Activated CD4-positive, alpha-beta T cell treated with anti-CD3 and anti-CD28 coated beads, Interleukin-2, amount 10 ng/mL, durations not matched to agents 24 days and 14 days (primary cell): ENCODE results near the gene ZBTB4. TPM values are rescaled to one million over a fixed set of nuclear protein-coding genes. Genes with fewer than 3 reads are reported as not detected.

Experiments used
- DNase-seq: peaks from one replicate; pipeline ENCODE4 v3.0.0; 2022
- H3K27ac Mint-ChIP-seq: one replicate; pipeline ENCODE4 v1.8.0; 2022; ENCODE audit warnings: mild to moderate bottlenecking, mixed read lengths
- H3K27me3 Mint-ChIP-seq: one replicate; pipeline ENCODE4 v1.8.0; 2022; ENCODE audit warnings: mixed read lengths
- H3K36me3 Mint-ChIP-seq: one replicate; pipeline ENCODE4 v1.8.0; 2022; ENCODE audit warnings: low read depth, mild to moderate bottlenecking, mixed read lengths
- H3K4me1 Mint-ChIP-seq: one replicate; pipeline ENCODE4 v1.8.0; 2021; ENCODE audit warnings: mixed read lengths
- H3K4me3 Mint-ChIP-seq: one replicate; pipeline ENCODE4 v1.8.0; 2022; ENCODE audit warnings: mild to moderate bottlenecking, moderate library complexity, mixed read lengths
- H3K9me3 Mint-ChIP-seq: one replicate; pipeline ENCODE4 v1.8.0; 2021; ENCODE audit warnings: mixed read lengths
- intact Hi-C: fragments of 100-400 bp; cut with micrococcal nuclease; formaldehyde crosslinking; loops from one replicate; pipeline ENCODE4 v1.15.1; 2023
- total RNA-seq: library from RNA; stranded (reverse); gene quantifications from 2 replicates; pipeline ENCODE4 v1.2.3, GENCODE V29; 2022

ZBTB4 gene, protein sequence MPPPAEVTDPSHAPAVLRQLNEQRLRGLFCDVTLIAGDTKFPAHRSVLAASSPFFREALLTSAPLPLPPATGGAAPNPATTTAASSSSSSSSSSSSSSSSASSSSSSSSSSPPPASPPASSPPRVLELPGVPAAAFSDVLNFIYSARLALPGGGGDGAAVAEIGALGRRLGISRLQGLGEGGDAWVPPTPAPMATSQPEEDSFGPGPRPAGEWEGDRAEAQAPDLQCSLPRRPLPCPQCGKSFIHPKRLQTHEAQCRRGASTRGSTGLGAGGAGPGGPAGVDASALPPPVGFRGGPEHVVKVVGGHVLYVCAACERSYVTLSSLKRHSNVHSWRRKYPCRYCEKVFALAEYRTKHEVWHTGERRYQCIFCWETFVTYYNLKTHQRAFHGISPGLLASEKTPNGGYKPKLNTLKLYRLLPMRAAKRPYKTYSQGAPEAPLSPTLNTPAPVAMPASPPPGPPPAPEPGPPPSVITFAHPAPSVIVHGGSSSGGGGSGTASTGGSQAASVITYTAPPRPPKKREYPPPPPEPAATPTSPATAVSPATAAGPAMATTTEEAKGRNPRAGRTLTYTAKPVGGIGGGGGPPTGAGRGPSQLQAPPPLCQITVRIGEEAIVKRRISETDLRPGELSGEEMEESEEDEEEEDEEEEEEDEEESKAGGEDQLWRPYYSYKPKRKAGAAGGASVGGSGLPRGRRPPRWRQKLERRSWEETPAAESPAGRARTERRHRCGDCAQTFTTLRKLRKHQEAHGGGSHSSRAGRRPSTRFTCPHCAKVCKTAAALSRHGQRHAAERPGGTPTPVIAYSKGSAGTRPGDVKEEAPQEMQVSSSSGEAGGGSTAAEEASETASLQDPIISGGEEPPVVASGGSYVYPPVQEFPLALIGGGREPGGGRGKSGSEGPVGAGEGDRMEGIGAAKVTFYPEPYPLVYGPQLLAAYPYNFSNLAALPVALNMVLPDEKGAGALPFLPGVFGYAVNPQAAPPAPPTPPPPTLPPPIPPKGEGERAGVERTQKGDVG
- total RNA-seq: 16.0 and 16.1 TPM in 2 replicates

GRCh38 chr17:7479213-7480088 lies at the start of gene ZBTB4:
TSS of gene ZBTB4 (minus strand) at chr17:7479631. CDS start at chr17:7466801, 12,830 bp downstream.
- H3K4me1 Mint-ChIP-seq: peaks cover 56% of the 10 kb centered on the region
- H3K9me3 Mint-ChIP-seq: no peaks in the 10 kb centered on the region
- H3K27ac Mint-ChIP-seq: peak within 1 kb of the TSS; percentile 88
- H3K4me3 Mint-ChIP-seq: peak within 1 kb of the TSS; percentile 90
- no peaks in the 10 kb centered on the region for H3K27me3 Mint-ChIP-seq
- intact Hi-C loops: loop anchor here (5.0 kb wide), 2 partner anchors 127 to 363 kb away; partner anchors contain the start of gene KCTD11
- peaks cover 7% of the 10 kb centered on the region for H3K36me3 Mint-ChIP-seq
- DNase-seq: peak; percentile 90

- H3K9me3 Mint-ChIP-seq: peaks cover 9% of the 10 kb centered on the region
- H3K4me3 Mint-ChIP-seq: no peak overlapping the region
- no peaks in the 10 kb centered on the region for H3K4me1 Mint-ChIP-seq
- intact Hi-C loops: no loop called here
- H3K27ac Mint-ChIP-seq: no peak overlapping the region
- DNase-seq: no peak
- H3K36me3 Mint-ChIP-seq: peaks cover 2% of the 10 kb centered on the region
- no peaks in the 10 kb centered on the region for H3K27me3 Mint-ChIP-seq
Observed at GRCh38 chr17:7528842-7529241, 49.4 kb upstream of the ZBTB4 start.

- Mint-ChIP-seq H3K9me3 (peaks cover 3% of the 10 kb centered on the region), H3K36me3 (no peaks in the 10 kb centered on the region), H3K4me1 (peaks cover 4% of the 10 kb centered on the region), H3K4me3 (no peak overlapping the region), H3K27ac (no peak overlapping the region), H3K27me3 (no peaks in the 10 kb centered on the region)
- peak; percentile 85 for DNase-seq
- intact Hi-C loops: loop anchor here (1.0 kb wide), 1 partner anchor 38 kb away; the partner anchor contains the start of gene SENP3
Observed at GRCh38 chr17:7523033-7523432, 43.6 kb upstream of the ZBTB4 start.

DNA sequence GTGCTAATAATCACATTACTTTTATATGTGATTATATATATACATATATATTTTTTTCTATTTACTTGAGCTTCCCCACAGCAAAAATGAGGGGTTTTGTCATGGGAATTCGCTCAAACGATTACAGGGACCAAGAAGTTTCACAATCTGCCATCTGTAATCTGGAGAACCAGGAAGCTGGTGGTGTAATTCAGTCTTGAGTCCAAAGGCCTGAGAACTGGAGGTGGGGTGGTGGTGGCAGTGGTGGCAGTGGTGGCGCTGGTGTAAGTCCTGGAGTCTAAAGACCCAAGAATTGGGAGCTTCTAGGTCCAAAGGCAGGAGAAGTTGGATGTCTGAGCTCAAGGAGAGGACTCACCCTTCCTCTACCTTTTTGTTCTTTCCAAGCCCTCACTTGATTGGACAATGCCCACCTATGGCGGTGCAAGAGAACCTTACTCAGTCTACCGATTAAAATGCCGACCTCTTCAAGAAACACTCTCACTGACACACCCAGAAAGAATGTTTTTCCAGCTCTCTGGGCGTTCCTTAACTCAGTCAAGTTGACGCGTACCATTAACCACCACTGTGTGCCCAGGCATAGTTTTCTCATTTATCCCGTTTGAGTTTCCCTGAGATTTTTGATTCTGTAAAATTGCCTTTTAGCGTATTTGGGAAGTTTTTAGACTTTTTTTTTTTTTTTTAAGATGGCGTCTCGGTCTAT lies 36.6 kb upstream of the ZBTB4 start:
- no peak for DNase-seq
- intact Hi-C loops: no loop called here
- peaks cover 15% of the 10 kb centered on the region for H3K4me1 Mint-ChIP-seq
- peaks cover 33% of the 10 kb centered on the region for H3K36me3 Mint-ChIP-seq
- peak overlapping the region; percentile 11 for H3K27ac Mint-ChIP-seq
- no peak overlapping the region for H3K4me3 Mint-ChIP-seq
- no peaks in the 10 kb centered on the region for H3K9me3 Mint-ChIP-seq
- H3K27me3 Mint-ChIP-seq: no peaks in the 10 kb centered on the region

GRCh38 chr17:7513850-7514419 lies 34.5 kb upstream of the ZBTB4 start:
- Mint-ChIP-seq H3K9me3 (no peaks in the 10 kb centered on the region), H3K36me3 (peaks cover 47% of the 10 kb centered on the region), H3K4me1 (peaks cover 15% of the 10 kb centered on the region), H3K4me3 (no peak overlapping the region), H3K27me3 (no peaks in the 10 kb centered on the region), H3K27ac (no peak overlapping the region)
- intact Hi-C loops: loop anchor here (1.0 kb wide), 2 partner anchors 47 to 75 kb away; partner anchors contain the start of gene SENP3
- DNase-seq: no peak

GRCh38 chr17:7512824-7513540 lies 33.6 kb upstream of the ZBTB4 start:
- H3K4me1 Mint-ChIP-seq: peaks cover 15% of the 10 kb centered on the region
- intact Hi-C loops: no loop called here
- no peak for DNase-seq
- no peaks in the 10 kb centered on the region for H3K9me3 Mint-ChIP-seq
- H3K4me3 Mint-ChIP-seq: no peak overlapping the region
- H3K27ac Mint-ChIP-seq: no peak overlapping the region
- peaks cover 56% of the 10 kb centered on the region for H3K36me3 Mint-ChIP-seq
- no peaks in the 10 kb centered on the region for H3K27me3 Mint-ChIP-seq

- Mint-ChIP-seq H3K4me3 (no peak overlapping the region), H3K27ac (no peak overlapping the region), H3K36me3 (peaks cover 65% of the 10 kb centered on the region), H3K9me3 (no peaks in the 10 kb centered on the region), H3K27me3 (no peaks in the 10 kb centered on the region), H3K4me1 (peaks cover 15% of the 10 kb centered on the region)
- intact Hi-C loops: no loop called here
- DNase-seq: no peak
Observed at GRCh38 chr17:7512105-7512504, 32.7 kb upstream of the ZBTB4 start.

DNA sequence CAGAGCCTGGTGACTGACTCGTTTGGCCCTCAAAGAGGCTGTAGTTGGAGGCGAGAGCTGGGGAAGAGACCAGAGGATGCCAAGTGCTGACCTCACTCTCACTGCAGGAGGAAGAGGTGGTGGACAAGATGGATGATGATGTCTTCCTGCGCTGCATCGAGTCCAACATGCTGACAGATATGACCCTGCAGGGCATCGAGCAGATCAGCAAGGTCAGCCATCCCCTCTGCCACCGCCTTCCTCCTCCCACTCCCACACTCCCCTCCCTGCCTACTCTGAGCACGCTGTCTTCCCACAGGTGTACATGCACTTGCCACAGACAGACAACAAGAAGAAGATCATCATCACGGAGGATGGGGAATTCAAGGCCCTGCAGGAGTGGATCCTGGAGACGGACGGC lies 31.7 kb upstream of the ZBTB4 start:
- no peak for DNase-seq
- intact Hi-C loops: no loop called here
- Mint-ChIP-seq H3K27ac (no peak overlapping the region), H3K4me1 (peaks cover 15% of the 10 kb centered on the region), H3K4me3 (no peak overlapping the region), H3K9me3 (no peaks in the 10 kb centered on the region), H3K27me3 (no peaks in the 10 kb centered on the region), H3K36me3 (peaks cover 75% of the 10 kb centered on the region)

GRCh38 chr17:7509937-7510336 lies 30.5 kb upstream of the ZBTB4 start:
- H3K4me1 Mint-ChIP-seq: peaks cover 15% of the 10 kb centered on the region
- intact Hi-C loops: no loop called here
- H3K27me3 Mint-ChIP-seq: no peaks in the 10 kb centered on the region
- no peak overlapping the region for H3K4me3 Mint-ChIP-seq
- DNase-seq: no peak
- H3K36me3 Mint-ChIP-seq: peaks cover 76% of the 10 kb centered on the region
- H3K9me3 Mint-ChIP-seq: no peaks in the 10 kb centered on the region
- no peak overlapping the region for H3K27ac Mint-ChIP-seq

- H3K4me3 Mint-ChIP-seq: no peak overlapping the region
- H3K36me3 Mint-ChIP-seq: peaks cover 74% of the 10 kb centered on the region
- no peak for DNase-seq
- intact Hi-C loops: no loop called here
- H3K27me3 Mint-ChIP-seq: no peaks in the 10 kb centered on the region
- H3K4me1 Mint-ChIP-seq: peaks cover 10% of the 10 kb centered on the region
- no peak overlapping the region for H3K27ac Mint-ChIP-seq
- H3K9me3 Mint-ChIP-seq: no peaks in the 10 kb centered on the region
Observed at GRCh38 chr17:7508846-7509245, 29.4 kb upstream of the ZBTB4 start.

DNA sequence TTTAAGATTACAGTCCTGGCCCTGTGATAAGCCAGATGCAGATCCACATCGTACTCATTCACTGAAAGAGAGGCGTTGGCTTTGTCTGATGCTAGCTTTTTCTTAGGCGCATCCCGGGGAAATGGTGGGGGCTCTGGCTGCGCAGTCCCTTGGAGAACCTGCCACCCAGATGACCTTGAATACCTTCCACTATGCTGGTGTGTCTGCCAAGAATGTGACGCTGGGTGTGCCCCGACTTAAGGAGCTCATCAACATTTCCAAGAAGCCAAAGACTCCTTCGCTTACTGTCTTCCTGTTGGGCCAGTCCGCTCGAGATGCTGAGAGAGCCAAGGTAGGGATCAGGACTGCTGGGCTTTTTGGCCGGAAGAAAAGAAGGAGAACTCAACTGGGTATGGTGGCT lies 28.7 kb upstream of the ZBTB4 start:
- Mint-ChIP-seq H3K9me3 (no peaks in the 10 kb centered on the region), H3K27me3 (no peaks in the 10 kb centered on the region), H3K4me1 (peaks cover 3% of the 10 kb centered on the region), H3K36me3 (peaks cover 74% of the 10 kb centered on the region), H3K4me3 (no peak overlapping the region), H3K27ac (no peak overlapping the region)
- DNase-seq: no peak
- intact Hi-C loops: no loop called here

- intact Hi-C loops: no loop called here
- no peak for DNase-seq
- Mint-ChIP-seq H3K27me3 (no peaks in the 10 kb centered on the region), H3K4me3 (no peak overlapping the region), H3K9me3 (no peaks in the 10 kb centered on the region), H3K4me1 (no peaks in the 10 kb centered on the region), H3K36me3 (peaks cover 74% of the 10 kb centered on the region), H3K27ac (no peak overlapping the region)
Observed at GRCh38 chr17:7503521-7503920, 24.1 kb upstream of the ZBTB4 start.
